Smooth muscle cell of the coronary artery (primary cell): ENCODE data around the gene MEX3A. TPM values are rescaled to one million over a fixed set of nuclear protein-coding genes. Genes with fewer than 3 reads are reported as not detected.

ENCODE experiments used
- total RNA-seq: library from RNA; depleted of rRNA; stranded (reverse); fragments of >200 nt; gene quantifications from 2 replicates; pipeline ENCODE4 v1.2.3, GENCODE V29; 2014; ENCODE audit warnings: low replicate concordance

Gene MEX3A, protein sequence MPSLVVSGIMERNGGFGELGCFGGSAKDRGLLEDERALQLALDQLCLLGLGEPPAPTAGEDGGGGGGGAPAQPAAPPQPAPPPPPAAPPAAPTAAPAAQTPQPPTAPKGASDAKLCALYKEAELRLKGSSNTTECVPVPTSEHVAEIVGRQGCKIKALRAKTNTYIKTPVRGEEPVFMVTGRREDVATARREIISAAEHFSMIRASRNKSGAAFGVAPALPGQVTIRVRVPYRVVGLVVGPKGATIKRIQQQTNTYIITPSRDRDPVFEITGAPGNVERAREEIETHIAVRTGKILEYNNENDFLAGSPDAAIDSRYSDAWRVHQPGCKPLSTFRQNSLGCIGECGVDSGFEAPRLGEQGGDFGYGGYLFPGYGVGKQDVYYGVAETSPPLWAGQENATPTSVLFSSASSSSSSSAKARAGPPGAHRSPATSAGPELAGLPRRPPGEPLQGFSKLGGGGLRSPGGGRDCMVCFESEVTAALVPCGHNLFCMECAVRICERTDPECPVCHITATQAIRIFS
- 0.47 and 4.7 TPM in 2 replicates for total RNA-seq

GRCh38 chr1:156082309-156083091, at the start of gene MEX3A:
TSS of gene MEX3A (minus strand) at chr1:156082465. CDS start at chr1:156081998, 467 bp downstream.

DNA sequence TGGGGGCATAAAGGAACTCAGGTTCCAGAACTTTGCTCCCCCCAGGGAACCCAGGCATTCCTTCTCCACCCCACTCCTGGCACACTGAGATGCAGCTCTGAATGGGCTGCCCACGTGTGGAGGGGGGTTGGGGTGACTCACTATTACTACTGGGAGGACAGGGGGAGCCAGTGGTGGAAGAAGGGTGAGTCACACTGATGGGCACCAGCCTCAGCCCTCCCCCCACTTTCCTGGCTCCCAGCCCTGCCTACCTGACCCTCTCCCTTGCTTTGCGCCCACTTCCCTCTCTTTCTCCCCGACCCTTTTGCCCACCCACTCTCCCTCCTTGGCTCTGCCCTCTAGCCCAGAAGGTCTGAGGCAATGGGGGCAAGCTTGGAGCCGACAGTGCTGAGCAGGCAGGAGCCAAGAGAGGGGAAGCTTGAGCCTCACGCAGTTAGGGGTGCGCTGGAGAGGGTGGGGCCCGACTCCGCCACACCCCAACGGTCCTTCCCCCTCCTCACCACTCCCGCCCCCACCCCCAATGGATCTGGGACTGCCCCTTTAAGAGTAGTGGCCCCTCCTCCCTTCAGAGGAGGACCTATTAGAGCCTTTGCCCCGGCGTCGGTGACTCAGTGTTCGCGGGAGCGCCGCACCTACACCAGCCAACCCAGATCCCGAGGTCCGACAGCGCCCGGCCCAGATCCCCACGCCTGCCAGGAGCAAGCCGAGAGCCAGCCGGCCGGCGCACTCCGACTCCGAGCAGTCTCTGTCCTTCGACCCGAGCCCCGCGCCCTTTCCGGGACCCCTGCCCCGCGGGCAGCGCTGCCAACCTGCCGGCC, 32.0 kb upstream of the MEX3A start, which contains the start of gene LMNA:
LMNA (plus strand) TSS at position 611 of the 818 bp plus-strand sequence. CDS start 208 bp downstream, outside the sequence.

GRCh38 chr1:156060937-156061636, 21.2 kb downstream of the MEX3A start, which contains the start of gene RAB25:
TSS of gene RAB25 (plus strand) at chr1:156061160. CDS start at chr1:156061401, 241 bp downstream.

GRCh38 chr1:156054500-156055280, 27.6 kb downstream of the MEX3A start, which contains the start of gene LAMTOR2:
TSS of gene LAMTOR2 (plus strand) at chr1:156054782. CDS start at chr1:156054890, 108 bp downstream.

DNA sequence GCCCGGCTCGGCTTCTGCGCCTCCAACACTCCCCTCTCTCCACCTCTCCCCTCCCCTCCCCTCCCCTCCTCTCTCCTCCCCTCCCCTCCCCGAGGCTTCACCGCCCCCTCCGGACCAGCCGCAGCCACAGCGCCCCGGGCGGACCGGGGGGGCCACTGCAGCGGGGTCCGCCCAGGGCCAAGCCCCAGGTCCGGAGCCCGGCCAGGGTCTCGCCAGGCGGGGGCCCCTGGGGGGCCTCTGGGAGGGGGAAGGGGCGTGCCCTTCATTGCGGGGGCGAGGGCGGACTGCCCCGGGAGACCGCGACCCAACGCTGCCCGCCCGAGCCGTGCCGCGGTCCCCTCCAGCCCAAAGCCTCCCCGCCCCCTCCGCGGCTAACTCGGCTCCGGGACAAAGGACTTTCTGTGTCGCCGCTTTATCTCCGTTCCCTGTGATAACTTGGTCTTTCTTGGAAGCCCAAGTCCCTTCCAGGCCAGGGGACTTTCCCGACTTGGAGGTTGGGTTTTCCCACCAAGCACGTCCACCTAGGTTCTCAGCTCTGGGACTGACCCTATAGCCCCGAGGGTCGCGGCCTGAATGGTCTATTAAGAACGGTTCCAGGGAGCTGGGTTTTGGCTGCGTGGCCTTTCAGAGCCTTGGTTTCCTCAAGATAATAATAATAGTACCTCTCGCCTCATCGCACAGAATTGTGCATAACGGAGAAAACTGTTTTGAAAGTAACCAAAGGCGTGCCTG, 28.3 kb downstream of the MEX3A start, which contains the start of gene UBQLN4:
UBQLN4 (minus strand) TSS at position 31 of the 732 bp plus-strand sequence. CDS start 97 bp downstream, outside the sequence.

Other genes starting within 250 kb of the MEX3A start
- 20.2 and 21.2 TPM in 2 replicates for gene GON4L, start 225.3 kb downstream of the MEX3A start, total RNA-seq
- 19.4 and 31.8 TPM in 2 replicates for gene SYT11, start 222.9 kb downstream of the MEX3A start, total RNA-seq
- 37.9 and 49.6 TPM in 2 replicates for gene RIT1, start 171.1 kb downstream of the MEX3A start, total RNA-seq
- gene KHDC4, start 148.1 kb downstream of the MEX3A start, total RNA-seq: 18.6 and 18.8 TPM in 2 replicates
- gene RXFP4, start 140.8 kb downstream of the MEX3A start, total RNA-seq: not detected in 2 replicates
- 88.8 and 153 TPM in 2 replicates for gene ARHGEF2, start 103.9 kb downstream of the MEX3A start, total RNA-seq
- 445 and 519 TPM in 2 replicates for gene SSR2, start 61.5 kb downstream of the MEX3A start, total RNA-seq
- 4.1 and 14.1 TPM in 2 replicates for gene UBQLN4, start 28.7 kb downstream of the MEX3A start, total RNA-seq
- 61.1 and 81.5 TPM in 2 replicates for gene LAMTOR2, start 27.7 kb downstream of the MEX3A start, total RNA-seq
- gene RAB25, start 21.3 kb downstream of the MEX3A start, total RNA-seq: not detected in 2 replicates
- gene LMNA, start 32.2 kb upstream of the MEX3A start, total RNA-seq: 928 and 1,753 TPM in 2 replicates
- 1.2 and 1.3 TPM in 2 replicates for gene SEMA4A, start 71.1 kb upstream of the MEX3A start, total RNA-seq
- gene SLC25A44, start 111.6 kb upstream of the MEX3A start, total RNA-seq: 4.1 and 6.8 TPM in 2 replicates
- gene PMF1, start 130.5 kb upstream of the MEX3A start, total RNA-seq: 16.0 and 31.4 TPM in 2 replicates
- gene BGLAP, start 159.7 kb upstream of the MEX3A start, total RNA-seq: 0.23 TPM in 1 of 2 replicates, not detected in the other
- 0.12 and 0.23 TPM in 2 replicates for gene PAQR6, start 165.6 kb upstream of the MEX3A start, total RNA-seq
- 28.3 and 35.6 TPM in 2 replicates for gene SMG5, start 200.4 kb upstream of the MEX3A start, total RNA-seq
- gene TMEM79, start 201.9 kb upstream of the MEX3A start, total RNA-seq: 1.4 and 1.9 TPM in 2 replicates
- gene GLMP, start 213.2 kb upstream of the MEX3A start, total RNA-seq: 50.2 and 68.2 TPM in 2 replicates
- 0.23 TPM in 2 replicates for gene VHLL, start 216.8 kb upstream of the MEX3A start, total RNA-seq